HCT116 (cell line): ENCODE measurements around the gene METTL15.

ENCODE experiments used
- CTCF ChIP-seq, 3 experiments: fragments of 200-600 bp in 1 of 3; sonication (generic) in 1 of 3; IDR thresholded peaks in 2 of 3; conservative IDR thresholded peaks in 1 of 3; 2 replicates each; pipeline ENCODE4 v1.5.1; 2012 to 2017; ENCODE audit warnings: low read depth in 2 of 3, low read length in 2 of 3, antibody characterized with exemption in 1 of 3, borderline replicate concordance in 1 of 3, control low read depth in 1 of 3, mild to moderate bottlenecking in 1 of 3, mixed read lengths in 1 of 3, mixed run types in 1 of 3, moderate library complexity in 1 of 3; ENCODE audit not compliant: insufficient read depth in 1 of 3
- ELF1 ChIP-seq: IDR thresholded peaks from 2 replicates; pipeline ENCODE4 v1.6.1; 2012; ENCODE audit warnings: low read depth, borderline replicate concordance
- EZH2phosphoT487 ChIP-seq: fragments of 200-600 bp; IDR thresholded peaks from 2 replicates; pipeline ENCODE4 v1.6.1; 2018; ENCODE audit warnings: antibody characterized with exemption, borderline replicate concordance
- POLR2A ChIP-seq: IDR thresholded peaks from 2 replicates; pipeline ENCODE4 v1.7.0; 2011; ENCODE audit warnings: borderline replicate concordance; ENCODE audit not compliant: insufficient read depth, insufficient read length; ENCODE audit errors: extremely low read depth
- POLR2AphosphoS5 ChIP-seq: IDR thresholded peaks from 2 replicates; pipeline ENCODE4 v1.6.1; 2011; ENCODE audit warnings: mild to moderate bottlenecking, low read depth, low read length, moderate library complexity

- no peak for TF ChIP-seq CTCF (IDR thresholded peaks at IDR 0.05 in 2 of 3, conservative IDR thresholded peaks at IDR 0.05 in 1 of 3; ENCODE audit: borderline replicate concordance in 1 of 3, insufficient read depth in 1 of 3, low read depth in 2 of 3, low read length in 2 of 3)
- TF ChIP-seq POLR2A = no peak
- TF ChIP-seq ELF1 = no peak
- TF ChIP-seq EZH2phosphoT487 = no peak
- TF ChIP-seq POLR2AphosphoS5 = no peak
These were observed 242.0 kb downstream of the METTL15 start for GRCh38 chr11:28350216-28350615.
